MCF 10A (cell line): ENCODE data around the gene ADAM22. TPM values are rescaled to one million over a fixed set of nuclear protein-coding genes. Genes with fewer than 3 reads are reported as not detected.

ENCODE experiments used
- Bru-seq: library from RNA; stranded (reverse); fragments of 400-500 nt; gene quantifications from one replicate; lab custom pipeline; 2021; lab: Mats Ljungman, UMichigan
- BruChase-seq, 2 experiments: library from RNA; stranded (reverse); fragments of 400-500 nt; gene quantifications; one replicate each; lab custom pipeline; 2021; lab: Mats Ljungman, UMichigan
- BruUV-seq: library from RNA; stranded (reverse); fragments of 400-500 nt; replicated peaks from 2 replicates; lab custom pipeline; 2021; lab: Mats Ljungman, UMichigan
- CTCF ChIA-PET: fragments of 300-600 bp; sonication (Branson Sonifier 250); formaldehyde crosslinking; extraction: SDS; loops from one replicate; lab custom pipeline; 2021; ENCODE audit warnings: antibody characterized with exemption, inconsistent platforms; lab: Yijun Ruan, JAX
- POLR2A ChIA-PET: fragments of 300-600, 350-650 bp; sonication (Branson Sonifier 250); formaldehyde crosslinking; extraction: SDS; loops from one replicate; lab custom pipeline; 2020; ENCODE audit warnings: antibody characterized with exemption, inconsistent platforms; lab: Yijun Ruan, JAX
- DNase-seq: peaks from one replicate; pipeline ENCODE4 v3.0.0-alpha.2; 2018; ENCODE audit not compliant: unreplicated experiment
- H3K27ac Mint-ChIP-seq: one replicate; pipeline ENCODE4 v1.8.0; 2022; ENCODE audit warnings: mild to moderate bottlenecking, low read depth, mixed read lengths; ENCODE audit not compliant: unreplicated experiment
- H3K27me3 Mint-ChIP-seq: one replicate; pipeline ENCODE4 v1.8.0; 2022; ENCODE audit warnings: mixed read lengths; ENCODE audit not compliant: insufficient read depth, unreplicated experiment
- H3K36me3 Mint-ChIP-seq: one replicate; pipeline ENCODE4 v1.8.0; 2022; ENCODE audit warnings: mild to moderate bottlenecking, moderate library complexity, mixed read lengths; ENCODE audit not compliant: insufficient read depth, unreplicated experiment
- H3K4me1 Mint-ChIP-seq: one replicate; pipeline ENCODE4 v1.8.0; 2022; ENCODE audit warnings: mixed read lengths; ENCODE audit not compliant: insufficient read depth, unreplicated experiment
- H3K4me3 Mint-ChIP-seq: one replicate; pipeline ENCODE4 v1.8.0; 2022; ENCODE audit warnings: mild to moderate bottlenecking, moderate library complexity, mixed read lengths; ENCODE audit not compliant: unreplicated experiment
- H3K9me3 Mint-ChIP-seq: one replicate; pipeline ENCODE4 v1.8.0; 2022; ENCODE audit warnings: mixed read lengths; ENCODE audit not compliant: unreplicated experiment
- intact Hi-C: fragments of 100-400 bp; cut with micrococcal nuclease; formaldehyde crosslinking; loops from 2 replicates; pipeline ENCODE4 v1.14.1; 2022
- long read RNA-seq: library from polyadenylated mRNA; stranded (forward); transcript quantifications from one replicate; pipeline ENCODE4 v2.0.0, GENCODE V29; 2022
- total RNA-seq: library from RNA; stranded (reverse); gene quantifications from 2 replicates; pipeline ENCODE4 v1.2.3, GENCODE V29; 2022
- TF ChIP-seq, protein P1 (sequence below): fragments of 200-600 bp; IDR thresholded peaks from one replicate; pipeline ENCODE4 v1.8.0; 2022; ENCODE audit warnings: antibody characterized with exemption, mild to moderate bottlenecking; ENCODE audit not compliant: unreplicated experiment

ADAM22 gene
- total RNA-seq (not detected in 2 replicates), Bru-seq, nascent RNA (percentile 6 among the genes with signal in this experiment), BruChase-seq, experiment 1, labeled RNA remaining after a 6-hour chase (percentile 4 among the genes with signal in this experiment), BruChase-seq, experiment 2, labeled RNA remaining after a 2-hour chase (percentile 6 among the genes with signal in this experiment)
- long read RNA-seq, result 0 reads

DNA sequence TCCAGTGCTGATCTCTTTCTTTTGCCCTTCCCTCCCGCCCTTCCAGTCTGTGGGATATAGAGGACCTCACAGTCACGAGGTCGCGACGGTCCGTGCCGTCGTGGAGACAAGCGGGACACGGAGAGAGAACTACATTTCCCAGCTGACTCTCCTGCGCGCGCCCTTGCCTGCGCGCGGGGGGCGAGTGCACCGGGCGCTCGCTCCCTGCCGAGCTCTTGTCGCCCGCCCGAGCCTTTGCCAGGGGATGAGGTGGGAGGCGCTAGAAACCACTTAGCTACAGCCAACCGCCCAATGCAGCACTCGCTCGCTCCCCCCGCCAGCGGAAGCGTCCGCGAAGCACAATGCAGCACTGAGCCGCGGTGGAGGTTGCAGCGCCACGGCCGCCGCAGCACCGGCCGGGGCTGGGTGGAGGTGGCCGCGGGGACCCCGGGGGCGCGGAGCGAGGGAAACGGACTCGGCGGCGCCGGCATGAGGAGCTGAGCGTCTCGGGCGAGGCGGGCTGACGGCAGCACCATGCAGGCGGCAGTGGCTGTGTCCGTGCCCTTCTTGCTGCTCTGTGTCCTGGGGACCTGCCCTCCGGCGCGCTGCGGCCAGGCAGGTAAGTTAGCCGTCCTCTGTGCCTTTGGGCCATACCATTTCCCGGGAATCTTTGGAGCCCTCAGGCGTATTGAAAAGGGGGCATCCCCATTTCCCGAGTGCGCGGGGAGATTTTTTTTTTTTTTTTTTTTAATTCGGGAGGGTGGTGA lies at the start of gene ADAM22:
ADAM22 (plus strand) TSS at position 299 of the 746 bp plus-strand sequence; CDS start at position 514, 215 bp downstream.
- peak within 1 kb of the TSS; percentile 70 for H3K4me3 Mint-ChIP-seq
- TF ChIP-seq, protein P1, sequence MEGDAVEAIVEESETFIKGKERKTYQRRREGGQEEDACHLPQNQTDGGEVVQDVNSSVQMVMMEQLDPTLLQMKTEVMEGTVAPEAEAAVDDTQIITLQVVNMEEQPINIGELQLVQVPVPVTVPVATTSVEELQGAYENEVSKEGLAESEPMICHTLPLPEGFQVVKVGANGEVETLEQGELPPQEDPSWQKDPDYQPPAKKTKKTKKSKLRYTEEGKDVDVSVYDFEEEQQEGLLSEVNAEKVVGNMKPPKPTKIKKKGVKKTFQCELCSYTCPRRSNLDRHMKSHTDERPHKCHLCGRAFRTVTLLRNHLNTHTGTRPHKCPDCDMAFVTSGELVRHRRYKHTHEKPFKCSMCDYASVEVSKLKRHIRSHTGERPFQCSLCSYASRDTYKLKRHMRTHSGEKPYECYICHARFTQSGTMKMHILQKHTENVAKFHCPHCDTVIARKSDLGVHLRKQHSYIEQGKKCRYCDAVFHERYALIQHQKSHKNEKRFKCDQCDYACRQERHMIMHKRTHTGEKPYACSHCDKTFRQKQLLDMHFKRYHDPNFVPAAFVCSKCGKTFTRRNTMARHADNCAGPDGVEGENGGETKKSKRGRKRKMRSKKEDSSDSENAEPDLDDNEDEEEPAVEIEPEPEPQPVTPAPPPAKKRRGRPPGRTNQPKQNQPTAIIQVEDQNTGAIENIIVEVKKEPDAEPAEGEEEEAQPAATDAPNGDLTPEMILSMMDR, result no peak
- H3K27ac Mint-ChIP-seq, result no peak within 1 kb of the TSS
- CTCF ChIA-PET, result interaction anchor here (0.7 to 1.1 kb wide), 4 partner anchors 8 to 235 kb away, joined by 3 to 4 read pairs (median 3); no protein-coding TSS in a partner anchor
- H3K9me3 Mint-ChIP-seq, result no peaks in the 10 kb centered on the region
- BruUV-seq, result no TSS peak
- H3K4me1 Mint-ChIP-seq, result no peaks in the 10 kb centered on the region
- H3K27me3 Mint-ChIP-seq, result peaks cover 84% of the 10 kb centered on the region
- intact Hi-C loops, result no loop called here
- DNase-seq, result no peak
- H3K36me3 Mint-ChIP-seq, result no peaks in the 10 kb centered on the region
- POLR2A ChIA-PET, result interaction anchor here (0.7 to 1.5 kb wide), 3 partner anchors 9 to 13 kb away, joined by 4 read pairs; no protein-coding TSS in a partner anchor

DNA sequence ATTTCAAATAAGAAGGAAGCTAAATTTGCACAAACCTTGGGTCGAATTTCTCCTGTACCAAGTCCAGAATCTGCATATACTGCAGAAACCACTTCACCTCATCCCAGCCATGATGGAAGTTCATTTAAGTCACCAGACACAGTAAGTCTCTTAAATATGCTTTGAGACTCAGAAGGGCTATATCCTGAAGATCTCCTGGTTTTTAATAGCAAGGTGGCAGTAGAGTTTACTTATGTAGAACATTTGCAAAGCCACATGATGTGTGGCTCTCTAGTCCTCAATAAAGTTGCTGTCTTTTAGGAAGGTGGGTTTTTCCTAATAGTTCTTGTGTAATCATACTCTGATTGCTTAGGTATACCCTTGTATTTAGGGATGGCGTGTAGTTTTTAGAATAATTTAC lies 49.0 kb upstream of the ADAM22 start:
- DNase-seq, result no peak
- Mint-ChIP-seq H3K36me3 (peaks cover 34% of the 10 kb centered on the region), H3K27me3 (no peaks in the 10 kb centered on the region), H3K9me3 (no peaks in the 10 kb centered on the region), H3K27ac (peak overlapping the region; percentile 28), H3K4me3 (no peak overlapping the region), H3K4me1 (peaks cover 15% of the 10 kb centered on the region)
- intact Hi-C loops, result loop anchor here (5.0 kb wide), 2 partner anchors 227 to 468 kb away; no protein-coding TSS in a partner anchor
- no TSS peak for BruUV-seq
- TF ChIP-seq, protein P1, result no peak
- CTCF ChIA-PET, result interaction anchor here (0.6 to 6.6 kb wide), 8 partner anchors 10 to 379 kb away, joined by 3 to 53 read pairs (median 5); no protein-coding TSS in a partner anchor
- POLR2A ChIA-PET, result interaction anchor here (3.4 kb wide), 1 partner anchor 9 kb away, joined by 12 read pairs; the partner anchor contains the start of genes DBF4 and SLC25A40

GRCh38 chr7:87886875-87887274 lies 47.2 kb upstream of the ADAM22 start:
- Mint-ChIP-seq H3K4me3 (no peak overlapping the region), H3K36me3 (peaks cover 30% of the 10 kb centered on the region), H3K4me1 (peaks cover 11% of the 10 kb centered on the region), H3K27me3 (no peaks in the 10 kb centered on the region), H3K9me3 (no peaks in the 10 kb centered on the region), H3K27ac (no peak overlapping the region)
- ChIA-PET POLR2A (interaction anchor here (0.9 to 3.4 kb wide), 3 partner anchors 8 to 90 kb away, joined by 4 to 12 read pairs (median 5); partner anchors contain the start of genes DBF4 and SLC25A40), CTCF (interaction anchor here (0.5 to 6.6 kb wide), 27 partner anchors 9 to 425 kb away, joined by 3 to 53 read pairs (median 3); no protein-coding TSS in a partner anchor)
- TF ChIP-seq, protein P1, result peak; percentile 42
- DNase-seq, result peak; percentile 31
- BruUV-seq, result no TSS peak
- intact Hi-C loops, result loop anchor here (1.0 to 5.0 kb wide), 5 partner anchors 89 to 574 kb away; no protein-coding TSS in a partner anchor

DNA sequence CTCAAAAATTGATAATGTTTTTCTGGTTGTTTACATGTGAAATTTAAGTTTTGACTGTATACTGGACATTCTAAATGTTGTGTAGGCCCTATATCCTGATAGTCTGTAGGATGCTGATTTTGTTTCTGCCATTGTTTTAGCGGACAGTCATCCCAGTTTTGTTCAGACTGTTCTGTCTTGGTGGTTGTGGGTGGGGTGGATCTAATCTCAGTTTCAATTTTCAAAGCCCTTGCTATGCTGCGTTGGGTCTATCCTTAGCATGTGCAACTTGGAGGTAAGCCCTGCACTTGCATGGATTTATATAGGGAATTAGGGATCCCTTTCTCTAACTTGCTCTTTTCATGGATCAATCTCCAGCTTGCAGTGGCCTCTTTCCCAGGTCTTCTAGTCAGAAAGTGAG lies 38.7 kb upstream of the ADAM22 start:
- no peaks in the 10 kb centered on the region for H3K27me3 Mint-ChIP-seq
- POLR2A ChIA-PET, result no interaction called here
- peak overlapping the region; percentile 39 for H3K27ac Mint-ChIP-seq
- peaks cover 5% of the 10 kb centered on the region for H3K4me1 Mint-ChIP-seq
- H3K4me3 Mint-ChIP-seq, result no peak overlapping the region
- intact Hi-C loops, result no loop called here
- H3K36me3 Mint-ChIP-seq, result peaks cover 17% of the 10 kb centered on the region
- no peak for DNase-seq
- H3K9me3 Mint-ChIP-seq, result no peaks in the 10 kb centered on the region
- TF ChIP-seq, protein P1, result no peak
- CTCF ChIA-PET, result interaction anchor here (0.8 kb wide), 1 partner anchor 9 kb away, joined by 3 read pairs; no protein-coding TSS in a partner anchor
- BruUV-seq, result no TSS peak
